IMR-90 (cell line): ENCODE results near the gene RADIL. TPM values are rescaled to one million over a fixed set of nuclear protein-coding genes. Genes with fewer than 3 reads are reported as not detected.

Source experiments
- ATAC-seq: fragments of 200-7000 bp; cut with Tn5 transposase; 2 replicates; pipeline ENCODE4 v1.9.1; 2020; ENCODE audit warnings: low read depth, mild to moderate bottlenecking, moderate library complexity
- BruUV-seq: library from RNA; stranded (reverse); fragments of 400-500 nt; replicated peaks from 2 replicates; lab custom pipeline; 2021; lab: Mats Ljungman, UMichigan
- CTCF ChIA-PET: fragments of 300-600 bp; formaldehyde crosslinking; extraction: SDS; loops from one replicate; lab custom pipeline; 2021; ENCODE audit warnings: antibody characterized with exemption; lab: Yijun Ruan, JAX
- POLR2A ChIA-PET: fragments of 300-600 bp; sonication (Branson Sonifier 250); formaldehyde crosslinking; loops from one replicate; lab custom pipeline; 2022; ENCODE audit warnings: antibody characterized with exemption; ENCODE audit not compliant: unreplicated experiment; lab: Charles Lee
- DNase-seq: peaks from one replicate; pipeline ENCODE4 v3.0.0; 2013
- H2AFZ ChIP-seq: replicated peaks from 2 replicates; pipeline ENCODE3; 2013; ENCODE audit warnings: low read length, mild to moderate bottlenecking; ENCODE audit not compliant: poor library complexity
- H2AK5ac ChIP-seq: 2 replicates; pipeline ENCODE4 v1.6.1; 2013; ENCODE audit warnings: low read depth, low read length, inconsistent platforms
- H2AK9ac ChIP-seq: replicated peaks from 2 replicates; pipeline ENCODE3; 2013; ENCODE audit warnings: mild to moderate bottlenecking, low read depth, low read length, moderate library complexity; ENCODE audit not compliant: poor library complexity
- H2BK120ac ChIP-seq: 2 replicates; pipeline ENCODE4 v1.6.1; 2013; ENCODE audit warnings: low read depth, low read length, inconsistent platforms
- H2BK15ac ChIP-seq: 3 replicates; pipeline ENCODE4 v1.6.1; 2013; ENCODE audit warnings: low read depth, low read length, inconsistent platforms
- H2BK20ac ChIP-seq: 2 replicates; pipeline ENCODE4 v1.6.1; 2013; ENCODE audit warnings: low read depth, mild to moderate bottlenecking, inconsistent platforms, low read length, moderate library complexity
- H2BK5ac ChIP-seq: 2 replicates; pipeline ENCODE4 v1.6.1; 2013; ENCODE audit warnings: mild to moderate bottlenecking, low read depth, low read length, inconsistent platforms; ENCODE audit not compliant: poor library complexity, severe bottlenecking
- H3K14ac ChIP-seq: replicated peaks from 2 replicates; pipeline ENCODE4 v1.6.1; 2013; ENCODE audit warnings: low read depth, low read length, inconsistent platforms
- H3K18ac ChIP-seq: 2 replicates; pipeline ENCODE4 v1.6.1; 2013; ENCODE audit warnings: low read depth, low read length, control low read depth
- H3K23ac ChIP-seq: 2 replicates; pipeline ENCODE4 v1.6.1; 2013; ENCODE audit warnings: low read depth, low read length, inconsistent platforms
- H3K27ac ChIP-seq: 2 replicates; pipeline ENCODE4 v1.5.1; 2013; ENCODE audit warnings: mild to moderate bottlenecking, control low read depth, low read length; ENCODE audit not compliant: insufficient read depth
- H3K27me3 ChIP-seq: 2 replicates; pipeline ENCODE4 v1.6.1; 2013; ENCODE audit warnings: low read length; ENCODE audit not compliant: control insufficient read depth, insufficient read depth
- H3K36me3 ChIP-seq: 2 replicates; pipeline ENCODE4 v1.6.1; 2013; ENCODE audit warnings: low read length, mixed read lengths; ENCODE audit not compliant: control insufficient read depth, insufficient read depth
- H3K4ac ChIP-seq: 2 replicates; pipeline ENCODE4 v1.6.1; 2013; ENCODE audit warnings: low read depth, low read length, inconsistent platforms
- H3K4me1 ChIP-seq: 2 replicates; pipeline ENCODE4 v1.6.1; 2013; ENCODE audit warnings: low read length, mixed read lengths; ENCODE audit not compliant: control insufficient read depth, insufficient read depth
- H3K4me2 ChIP-seq: 2 replicates; pipeline ENCODE4 v1.6.1; 2013; ENCODE audit warnings: low read depth, mild to moderate bottlenecking, control low read depth, low read length, moderate library complexity
- H3K4me3 ChIP-seq: 2 replicates; pipeline ENCODE4 v1.5.1; 2013; ENCODE audit warnings: low read depth, mild to moderate bottlenecking, control low read depth, low read length, moderate library complexity; ENCODE audit not compliant: insufficient read depth
- H3K56ac ChIP-seq: 2 replicates; pipeline ENCODE4 v1.6.1; 2013; ENCODE audit warnings: low read length, inconsistent platforms; ENCODE audit not compliant: insufficient read depth; ENCODE audit errors: extremely low read depth
- H3K79me1 ChIP-seq, 2 experiments: 2 replicates each; pipeline ENCODE4 v1.6.1; 2013; ENCODE audit warnings: low read length in 2 of 2, inconsistent platforms in 1 of 2, low read depth in 1 of 2
- H3K9ac ChIP-seq: 2 replicates; pipeline ENCODE4 v1.6.1; 2013; ENCODE audit warnings: low read depth, low read length, control low read depth
- H3K9me1 ChIP-seq: 2 replicates; pipeline ENCODE4 v1.6.1; 2013; ENCODE audit warnings: low read length, inconsistent platforms; ENCODE audit not compliant: insufficient read depth
- H3K9me3 ChIP-seq: 2 replicates; pipeline ENCODE4 v1.6.1; 2013; ENCODE audit warnings: low read length; ENCODE audit not compliant: control insufficient read depth, insufficient read depth
- H4K20me1 ChIP-seq: 2 replicates; pipeline ENCODE4 v1.6.1; 2013; ENCODE audit warnings: low read length, inconsistent platforms; ENCODE audit not compliant: insufficient read depth
- H4K5ac ChIP-seq: 2 replicates; pipeline ENCODE4 v1.6.1; 2013; ENCODE audit warnings: mild to moderate bottlenecking, low read depth, low read length, control low read depth
- H4K8ac ChIP-seq, 2 experiments: 2 replicates each; pipeline ENCODE4 v1.6.1; 2013; ENCODE audit warnings: low read depth in 2 of 2, low read length in 2 of 2, control low read depth in 1 of 2, inconsistent platforms in 1 of 2
- H4K91ac ChIP-seq: 2 replicates; pipeline ENCODE4 v1.6.1; 2013; ENCODE audit warnings: low read depth, low read length, inconsistent platforms; ENCODE audit not compliant: insufficient read depth
- BHLHE40 ChIP-seq: fragments of 150-350 bp; IDR thresholded peaks from 2 replicates; pipeline ENCODE4 v1.6.1; 2016; ENCODE audit warnings: mild to moderate bottlenecking, low read depth, low read length
- CHD1 ChIP-seq: IDR thresholded peaks from 2 replicates; pipeline ENCODE4 v1.6.1; 2012; ENCODE audit warnings: low read depth, low read length, improper control_type of control experiment
- FOS ChIP-seq: fragments of 150-350 bp; IDR thresholded peaks from 2 replicates; pipeline ENCODE4 v1.6.1; 2016; ENCODE audit warnings: low read depth, low read length
- MAFK ChIP-seq: IDR thresholded peaks from 2 replicates; pipeline ENCODE4 v1.6.1; 2012; ENCODE audit warnings: low read depth, low read length, improper control_type of control experiment
- MAZ ChIP-seq: IDR thresholded peaks from 2 replicates; pipeline ENCODE4 v1.6.1; 2012; ENCODE audit warnings: low read depth, mild to moderate bottlenecking, low read length, improper control_type of control experiment, moderate library complexity, borderline replicate concordance
- MXI1 ChIP-seq: IDR thresholded peaks from 2 replicates; pipeline ENCODE4 v1.6.1; 2012; ENCODE audit warnings: low read depth, mild to moderate bottlenecking, low read length, moderate library complexity, borderline replicate concordance
- NFE2L2 ChIP-seq: fragments of 150-350 bp; IDR thresholded peaks from 2 replicates; pipeline ENCODE4 v1.6.1; 2016; ENCODE audit warnings: low read depth, mild to moderate bottlenecking, low read length
- RCOR1 ChIP-seq: IDR thresholded peaks from 2 replicates; pipeline ENCODE4 v1.6.1; 2012; ENCODE audit warnings: mild to moderate bottlenecking, low read length, improper control_type of control experiment; ENCODE audit not compliant: insufficient replicate concordance
- RFX5 ChIP-seq: IDR thresholded peaks from 2 replicates; pipeline ENCODE4 v1.8.0; 2012; ENCODE audit warnings: low read depth, mild to moderate bottlenecking, low read length, moderate library complexity
- SMC3 ChIP-seq: fragments of 150-350 bp; IDR thresholded peaks from 2 replicates; pipeline ENCODE4 v1.6.1; 2016; ENCODE audit warnings: low read depth, mild to moderate bottlenecking, antibody characterized with exemption, low read length, moderate library complexity
- USF2 ChIP-seq: fragments of 150-350 bp; IDR thresholded peaks from 2 replicates; pipeline ENCODE4 v1.6.1; 2017; ENCODE audit warnings: mild to moderate bottlenecking, antibody characterized with exemption, low read length, low read depth
- WGBS, 2 experiments: methylation state at CpG; one replicate each; pipeline versions ENCODE4 v1.1.5 to v1.1.7; 2013; ENCODE audit warnings: missing lambda C conversion rate in 2 of 2; ENCODE audit not compliant: insufficient read length in 1 of 2; ENCODE audit errors: extremely low coverage in 2 of 2; 5-methylcytosine and 5-hydroxymethylcytosine counted together
- dilution Hi-C: fragments of 300-500 bp; cut with HindIII; formaldehyde crosslinking; loops from one replicate; pipeline ENCODE4 v1.14.3; 2018; ENCODE audit warnings: low sequenced_read_pairs; ENCODE audit not compliant: unreplicated experiment
- in situ Hi-C: fragments of 300-500 bp; cut with MboI; formaldehyde crosslinking; loops from 3 replicates; pipeline ENCODE4 v1.14.3; 2019; ENCODE audit warnings: low sequenced_read_pairs, inconsistent platforms, mixed read lengths
- intact Hi-C: fragments of 100-400 bp; cut with micrococcal nuclease; formaldehyde crosslinking; loops from 2 replicates; pipeline ENCODE4 v1.10.0; 2022
- polyA plus RNA-seq, 3 experiments: library from polyadenylated mRNA; depleted of rRNA; stranded (reverse); fragments of >200 nt; gene quantifications; 2 replicates each; pipeline ENCODE4 v1.2.3, GENCODE V29; 2012; ENCODE audit warnings: low replicate concordance in 1 of 3
- total RNA-seq: library from RNA; depleted of rRNA; stranded (reverse); fragments of >200 nt; gene quantifications from 2 replicates; pipeline ENCODE4 v1.2.3, GENCODE V29; 2012
- TF ChIP-seq, protein P1 (sequence below): fragments of 150-350 bp; IDR thresholded peaks from 2 replicates; pipeline ENCODE4 v1.6.1; 2016; ENCODE audit warnings: low read depth, mild to moderate bottlenecking, low read length, moderate library complexity, borderline replicate concordance

RADIL gene
- total and polyA plus RNA-seq, 2 of the 4 experiments (the other 2 are of a cell fraction) = 0.18 to 0.48 TPM

DNA sequence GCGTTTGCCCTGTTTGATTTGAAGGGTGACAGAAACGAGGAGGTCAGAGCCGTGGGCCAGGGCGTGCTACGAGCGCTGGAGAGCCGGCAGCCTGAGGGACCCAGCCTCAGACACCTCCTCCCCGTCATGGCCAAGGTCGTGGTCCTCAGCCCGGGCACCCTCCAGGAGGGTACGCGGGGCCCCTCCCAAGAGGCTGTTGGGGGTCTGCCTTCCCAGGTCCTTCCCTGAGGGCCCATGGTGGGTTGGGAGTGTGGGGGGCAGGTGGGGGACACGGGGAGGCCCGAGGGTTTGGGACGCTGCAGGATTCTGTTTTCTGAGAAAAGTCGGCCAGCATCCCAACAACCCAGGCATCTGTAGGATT is 100.2 kb downstream of the RADIL start:
- H2BK120ac ChIP-seq = no peak overlapping the region
- no peak overlapping the region for H3K4me2 ChIP-seq
- H3K18ac ChIP-seq = no peak overlapping the region
- no peak overlapping the region for H3K27ac ChIP-seq
- 58% methylated on average over 4 of the region's 16 CpGs; no CpG with 5 or more reads in 1 of the 2 experiments for WGBS, 2 experiments
- peaks cover under 1% of the 10 kb centered on the region; the same call in 1 of the 2 replicates for H3K4me1 ChIP-seq
- in situ Hi-C loops = no loop called here
- no peak overlapping the region for H2AK9ac ChIP-seq
- H3K56ac ChIP-seq = no peak overlapping the region
- intact Hi-C loops = no loop called here
- H3K4ac ChIP-seq = no peak overlapping the region
- no peak overlapping the region for H2BK20ac ChIP-seq
- H3K9ac ChIP-seq = no peak overlapping the region
- no peaks in the 10 kb centered on the region for H3K9me3 ChIP-seq
- no peaks in the 10 kb centered on the region for H3K9me1 ChIP-seq
- TF ChIP-seq FOS = no peak
- no peak for TF ChIP-seq RFX5
- no peak for TF ChIP-seq MXI1
- no peak for TF ChIP-seq BHLHE40
- no peak for TF ChIP-seq NFE2L2
- TF ChIP-seq, protein P1, sequence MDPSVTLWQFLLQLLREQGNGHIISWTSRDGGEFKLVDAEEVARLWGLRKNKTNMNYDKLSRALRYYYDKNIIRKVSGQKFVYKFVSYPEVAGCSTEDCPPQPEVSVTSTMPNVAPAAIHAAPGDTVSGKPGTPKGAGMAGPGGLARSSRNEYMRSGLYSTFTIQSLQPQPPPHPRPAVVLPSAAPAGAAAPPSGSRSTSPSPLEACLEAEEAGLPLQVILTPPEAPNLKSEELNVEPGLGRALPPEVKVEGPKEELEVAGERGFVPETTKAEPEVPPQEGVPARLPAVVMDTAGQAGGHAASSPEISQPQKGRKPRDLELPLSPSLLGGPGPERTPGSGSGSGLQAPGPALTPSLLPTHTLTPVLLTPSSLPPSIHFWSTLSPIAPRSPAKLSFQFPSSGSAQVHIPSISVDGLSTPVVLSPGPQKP = no peak
- no peak for TF ChIP-seq USF2
- no peak for TF ChIP-seq MAZ
- no peak for TF ChIP-seq MAFK
- no peak for TF ChIP-seq CHD1
- no peak for TF ChIP-seq SMC3
- no peak for TF ChIP-seq RCOR1
- dilution Hi-C loops = no loop called here
- peaks cover 69% of the 10 kb centered on the region for H3K36me3 ChIP-seq
- peaks cover 22% of the 10 kb centered on the region; the same call in 1 of the 2 replicates for H4K20me1 ChIP-seq
- H3K14ac ChIP-seq = no peak overlapping the region
- H3K23ac ChIP-seq = no peak overlapping the region
- H4K91ac ChIP-seq = no peak overlapping the region
- H4K5ac ChIP-seq = no peak overlapping the region
- no TSS peak for BruUV-seq
- H2AK5ac ChIP-seq = no peak overlapping the region
- H4K8ac ChIP-seq = no peak overlapping the region
- H3K79me1 ChIP-seq = peaks cover 6 to 14% of the 10 kb centered on the region in 2 experiments
- no peaks in the 10 kb centered on the region for H3K27me3 ChIP-seq
- no peak for DNase-seq
- H2BK5ac ChIP-seq = no peak overlapping the region
- ChIA-PET CTCF (no interaction called here), POLR2A (no interaction called here)
- ATAC-seq = no peak
- no peak overlapping the region for H3K4me3 ChIP-seq
- H2BK15ac ChIP-seq = no peak overlapping the region
- no peak overlapping the region for H2AFZ ChIP-seq
